ENCODE data around the gene RARB.

RARB gene

GRCh38 chr3:25576831-25577454 lies 148.9 kb downstream of the RARB start:
- no peak overlapping the region for H3K4me3 ChIP-seq (ENCODE audit: low read length)
- no peak for TF ChIP-seq ZNF274 (IDR thresholded peaks at IDR 0.05; ENCODE audit: low read depth, low read length)

GRCh38 chr3:25578059-25578458 lies 150.0 kb downstream of the RARB start:
- no peak overlapping the region for H3K4me3 ChIP-seq (ENCODE audit: low read length)
- no peak for TF ChIP-seq ZNF274 (IDR thresholded peaks at IDR 0.05; ENCODE audit: low read depth, low read length)

- H3K4me3 ChIP-seq (ENCODE audit: low read length) = no peak overlapping the region
- no peak for TF ChIP-seq ZNF274 (IDR thresholded peaks at IDR 0.05; ENCODE audit: low read depth, low read length)
Observed at GRCh38 chr3:25580534-25580933, 152.5 kb downstream of the RARB start.

GRCh38 chr3:25581335-25581734 lies 153.3 kb downstream of the RARB start:
- H3K4me3 ChIP-seq (ENCODE audit: low read length) = no peak overlapping the region
- no peak for TF ChIP-seq ZNF274 (IDR thresholded peaks at IDR 0.05; ENCODE audit: low read depth, low read length)

GRCh38 chr3:25581823-25582222 lies 153.8 kb downstream of the RARB start:
- no peak for TF ChIP-seq ZNF274 (IDR thresholded peaks at IDR 0.05; ENCODE audit: low read depth, low read length)
- H3K4me3 ChIP-seq (ENCODE audit: low read length) = no peak overlapping the region

- no peak overlapping the region for H3K4me3 ChIP-seq (ENCODE audit: low read length)
- TF ChIP-seq ZNF274 (IDR thresholded peaks at IDR 0.05; ENCODE audit: low read depth, low read length) = no peak
Observed at GRCh38 chr3:25582242-25582641, 154.2 kb downstream of the RARB start.

GRCh38 chr3:25583343-25583742 lies 155.3 kb downstream of the RARB start:
- no peak for TF ChIP-seq ZNF274 (IDR thresholded peaks at IDR 0.05; ENCODE audit: low read depth, low read length)
- H3K4me3 ChIP-seq (ENCODE audit: low read length) = no peak overlapping the region

- no peak for TF ChIP-seq ZNF274 (IDR thresholded peaks at IDR 0.05; ENCODE audit: low read depth, low read length)
Observed at GRCh38 chr3:25584011-25584789, 156.1 kb downstream of the RARB start.

GRCh38 chr3:25585361-25586166 lies 157.5 kb downstream of the RARB start:
- H3K4me3 ChIP-seq (ENCODE audit: low read length) = no peak overlapping the region
- no peak for TF ChIP-seq ZNF274 (IDR thresholded peaks at IDR 0.05; ENCODE audit: low read depth, low read length)

More at GRCh38 chr3:25584011-25584789, 156.1 kb downstream of the RARB start:
- H3K4me3 ChIP-seq (ENCODE audit: low read length) = no peak overlapping the region

- no peak overlapping the region for H3K4me3 ChIP-seq (ENCODE audit: low read length)
- TF ChIP-seq ZNF274 (IDR thresholded peaks at IDR 0.05; ENCODE audit: low read depth, low read length) = no peak
Observed at GRCh38 chr3:25586167-25586505, 158.1 kb downstream of the RARB start.

- no peak for TF ChIP-seq ZNF274 (IDR thresholded peaks at IDR 0.05; ENCODE audit: low read depth, low read length)
- H3K4me3 ChIP-seq (ENCODE audit: low read length) = no peak overlapping the region
Observed at GRCh38 chr3:25586553-25586952, 158.5 kb downstream of the RARB start.

- H3K4me3 ChIP-seq (ENCODE audit: low read length) = no peak overlapping the region
- no peak for TF ChIP-seq ZNF274 (IDR thresholded peaks at IDR 0.05; ENCODE audit: low read depth, low read length)
Observed at GRCh38 chr3:25587094-25587493, 159.0 kb downstream of the RARB start.

GRCh38 chr3:25587526-25587925 lies 159.5 kb downstream of the RARB start:
- TF ChIP-seq ZNF274 (IDR thresholded peaks at IDR 0.05; ENCODE audit: low read depth, low read length) = no peak
- no peak overlapping the region for H3K4me3 ChIP-seq (ENCODE audit: low read length)

- no peak overlapping the region for H3K4me3 ChIP-seq (ENCODE audit: low read length)
- no peak for TF ChIP-seq ZNF274 (IDR thresholded peaks at IDR 0.05; ENCODE audit: low read depth, low read length)
Observed at GRCh38 chr3:25587975-25588374, 159.9 kb downstream of the RARB start.

Data from GM08714 (cell line).